ENCODE measurements around the gene USP25.

USP25 gene

GRCh38 chr21:15857740-15858139 is 128.0 kb downstream of the USP25 start:
- no peak for DNase-seq (ENCODE audit: low read depth)

- DNase-seq (ENCODE audit: low read depth), result no peak
Measured at GRCh38 chr21:15860541-15860940, 130.8 kb downstream of the USP25 start.

GRCh38 chr21:15868940-15869339 is 139.2 kb downstream of the USP25 start:
- DNase-seq (ENCODE audit: low read depth), result no peak

DNA sequence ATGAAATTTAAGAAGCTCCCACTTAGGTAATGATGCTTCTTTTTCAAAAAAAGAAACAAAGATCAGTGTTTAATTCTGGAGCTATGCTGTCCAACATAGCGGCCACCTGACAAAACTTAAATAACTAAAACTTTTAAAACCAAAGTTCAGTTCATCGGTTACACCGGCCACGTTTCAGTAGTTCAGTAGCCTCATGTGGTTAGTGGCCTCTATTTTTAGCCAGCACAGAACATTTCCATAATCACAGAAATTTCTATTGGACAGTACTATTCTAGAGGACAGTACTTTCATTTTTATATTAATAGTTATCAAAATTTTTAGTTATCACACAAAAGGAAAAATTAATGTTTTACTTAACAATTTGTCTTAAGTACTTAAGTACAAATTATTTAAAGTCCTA is 141.0 kb downstream of the USP25 start:
- no peak for DNase-seq (ENCODE audit: low read depth)

DNA sequence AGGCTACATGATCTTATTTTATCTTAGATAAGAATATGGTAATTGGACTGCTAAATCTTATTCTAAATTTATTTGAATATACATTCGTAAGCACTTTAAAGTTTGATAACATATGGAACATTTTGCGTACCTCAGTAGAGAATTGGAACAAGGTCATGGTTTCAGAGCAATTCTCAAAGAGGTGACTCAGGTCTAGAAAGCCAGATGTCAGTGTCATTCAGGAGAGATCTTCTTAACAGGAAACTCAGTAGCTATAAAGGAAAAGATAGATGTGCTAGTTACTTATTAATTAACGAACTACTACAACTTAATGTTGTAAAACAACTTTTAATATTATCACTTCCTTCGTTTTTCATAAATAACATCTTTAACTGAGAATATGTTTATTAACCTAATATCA is 142.5 kb downstream of the USP25 start:
- no peak for DNase-seq (ENCODE audit: low read depth)

- DNase-seq (ENCODE audit: low read depth), result peak; percentile 26
Measured at GRCh38 chr21:15874615-15875014, 144.8 kb downstream of the USP25 start.

- DNase-seq (ENCODE audit: low read depth), result no peak
Measured at GRCh38 chr21:15875286-15875685, 145.5 kb downstream of the USP25 start.

GRCh38 chr21:15893902-15894301 is 164.1 kb downstream of the USP25 start:
- DNase-seq (ENCODE audit: low read depth), result no peak

- DNase-seq (ENCODE audit: low read depth), result peak; percentile 16
Measured at GRCh38 chr21:15894596-15894995, 164.8 kb downstream of the USP25 start.

- DNase-seq (ENCODE audit: low read depth), result peak; percentile 10
Measured at GRCh38 chr21:15895142-15896106, 165.6 kb downstream of the USP25 start.

GRCh38 chr21:15896501-15896900 is 166.7 kb downstream of the USP25 start:
- no peak for DNase-seq (ENCODE audit: low read depth)

- no peak for DNase-seq (ENCODE audit: low read depth)
Measured at GRCh38 chr21:15904389-15904788, 174.6 kb downstream of the USP25 start.

- no peak for DNase-seq (ENCODE audit: low read depth)
Measured at GRCh38 chr21:15908187-15908586, 178.4 kb downstream of the USP25 start.

DNA sequence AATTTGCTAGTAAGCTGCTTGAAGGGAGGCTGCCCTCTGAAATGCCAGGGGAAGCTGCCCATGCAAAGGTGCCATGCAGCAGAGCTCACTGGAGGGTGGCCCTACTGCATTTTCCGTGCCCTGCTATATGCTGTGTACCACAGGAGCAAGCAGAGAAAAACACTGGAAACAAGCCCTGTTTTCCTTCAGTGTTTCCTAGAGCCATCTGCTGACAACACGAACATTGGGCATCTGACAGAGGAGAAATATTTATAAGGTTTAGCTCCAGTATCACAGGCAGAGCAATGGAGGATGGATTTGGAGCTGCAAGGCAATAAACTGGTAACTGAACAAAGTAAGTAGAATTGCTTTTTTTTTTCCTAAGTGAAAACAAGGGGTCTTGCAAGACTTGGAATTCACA is 198.4 kb downstream of the USP25 start:
- DNase-seq (ENCODE audit: low read depth), result no peak

- DNase-seq (ENCODE audit: low read depth), result no peak
Measured at GRCh38 chr21:15928686-15929425, 199.1 kb downstream of the USP25 start.

DNA sequence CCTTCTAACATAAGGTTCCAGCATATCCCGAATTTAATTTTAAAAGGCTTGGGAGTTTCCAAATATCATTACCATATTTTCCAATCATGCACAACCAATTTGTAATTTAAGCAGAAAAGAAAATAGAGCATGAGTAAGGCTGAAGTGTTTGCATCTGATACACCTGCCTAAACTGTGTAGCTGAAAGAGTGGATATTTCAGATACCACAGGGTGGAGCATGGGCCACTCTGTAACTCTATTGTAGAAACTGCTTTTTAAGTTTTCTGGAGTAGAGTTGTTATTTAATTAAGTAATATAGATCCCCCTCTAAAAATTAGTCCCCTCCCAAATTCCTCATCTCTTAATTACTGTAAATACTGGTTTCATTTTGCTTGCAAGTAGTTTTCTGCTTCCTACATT is 199.8 kb downstream of the USP25 start:
- DNase-seq (ENCODE audit: low read depth), result no peak

Measured in EH (cell line).